Measurements from ENCODE around the gene GHITM.

GRCh38 chr10:84172467-84173356 lies 33.4 kb downstream of the GHITM start:
- TF ChIP-seq CTCF (IDR thresholded peaks at IDR 0.05) (no peak), POLR2A (IDR thresholded peaks at IDR 0.05) (no peak), POLR2AphosphoS5 (IDR thresholded peaks at IDR 0.05) (no peak)

Data from prostate gland (tissue), 2 donors.